GM19438 (cell line): ENCODE results near the gene SUCLG2.

Experiments used
- ATAC-seq: cut with Tn5 transposase; IDR thresholded peaks from one replicate; pipeline ENCODE4 v1.9.1; 2021; ENCODE audit warnings: low read depth; ENCODE audit not compliant: unreplicated experiment

The SUCLG2 gene

DNA sequence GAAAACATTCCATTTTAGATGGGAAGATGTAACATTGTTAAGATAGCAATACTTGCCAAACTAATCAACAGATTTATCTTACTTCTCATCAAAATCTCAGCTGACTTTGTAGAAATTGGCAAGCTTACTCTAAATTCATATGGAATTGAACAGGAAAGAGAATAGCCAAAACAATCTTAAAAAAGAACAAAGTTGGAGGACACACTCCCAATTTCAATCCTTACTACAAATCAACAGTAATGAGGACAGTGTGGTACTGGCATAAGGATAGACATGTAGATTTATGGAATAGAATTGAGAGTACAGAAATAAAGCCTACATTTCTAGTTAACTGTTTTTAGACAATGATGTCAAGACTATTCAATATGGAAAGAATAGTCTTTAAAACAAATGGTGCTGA is 308.3 kb downstream of the SUCLG2 start:
- ATAC-seq, result no peak

DNA sequence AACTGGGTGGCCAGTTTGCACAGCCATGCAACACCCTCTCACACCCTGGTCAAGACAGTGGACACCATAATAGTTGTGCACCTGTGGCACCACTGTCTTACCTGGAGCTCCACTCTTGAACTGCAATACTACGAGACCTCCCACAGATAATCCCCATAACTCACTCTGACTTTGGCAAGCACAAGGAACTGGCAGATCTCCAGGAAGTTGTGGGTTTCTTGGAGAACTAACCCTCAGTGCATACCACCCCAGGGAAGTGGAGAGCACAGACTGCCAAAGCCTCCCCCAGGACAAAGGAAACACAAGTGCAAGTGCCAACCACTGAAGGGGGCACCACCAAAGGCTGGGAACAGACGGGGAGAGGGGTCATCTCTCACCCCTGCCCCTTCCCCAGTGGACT is 318.6 kb downstream of the SUCLG2 start:
- ATAC-seq, result no peak

DNA sequence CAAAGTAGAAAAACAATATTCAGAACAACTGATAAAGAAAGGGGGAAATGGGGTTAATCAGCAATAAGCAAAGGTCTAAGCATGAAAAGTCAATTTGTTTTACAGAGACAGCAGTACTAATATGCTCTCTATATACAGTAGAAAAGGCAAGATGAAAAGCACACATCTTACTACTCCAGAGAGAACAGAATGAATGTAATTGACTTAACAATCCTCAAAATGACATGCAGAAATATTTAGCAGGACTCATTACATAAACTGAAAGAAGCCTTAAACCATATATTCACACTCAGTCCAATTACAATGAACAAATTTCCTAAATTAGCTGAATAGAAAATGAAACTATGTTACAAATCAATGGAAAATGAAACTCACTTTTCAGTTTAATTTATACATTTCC is 319.8 kb downstream of the SUCLG2 start:
- ATAC-seq, result no peak

DNA sequence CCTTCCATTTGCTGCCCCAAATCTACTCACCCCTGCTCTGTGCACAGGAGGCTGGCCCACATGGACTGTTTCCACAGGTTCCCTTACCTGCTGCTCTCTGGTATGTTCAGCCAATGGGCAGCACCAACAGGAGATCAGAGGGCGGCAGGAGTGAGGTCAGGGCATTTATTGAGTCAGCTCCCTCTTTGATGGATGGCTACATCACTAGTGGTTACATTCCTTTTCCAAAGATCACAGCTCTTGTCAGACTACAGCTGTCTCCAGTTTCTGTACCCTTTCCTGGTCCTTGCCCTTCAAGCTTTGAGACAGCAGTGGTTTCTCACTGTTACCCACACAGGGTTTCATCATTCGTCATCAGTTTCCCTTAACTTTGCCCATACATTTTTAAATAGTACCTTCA is 325.1 kb downstream of the SUCLG2 start:
- ATAC-seq, result no peak

DNA sequence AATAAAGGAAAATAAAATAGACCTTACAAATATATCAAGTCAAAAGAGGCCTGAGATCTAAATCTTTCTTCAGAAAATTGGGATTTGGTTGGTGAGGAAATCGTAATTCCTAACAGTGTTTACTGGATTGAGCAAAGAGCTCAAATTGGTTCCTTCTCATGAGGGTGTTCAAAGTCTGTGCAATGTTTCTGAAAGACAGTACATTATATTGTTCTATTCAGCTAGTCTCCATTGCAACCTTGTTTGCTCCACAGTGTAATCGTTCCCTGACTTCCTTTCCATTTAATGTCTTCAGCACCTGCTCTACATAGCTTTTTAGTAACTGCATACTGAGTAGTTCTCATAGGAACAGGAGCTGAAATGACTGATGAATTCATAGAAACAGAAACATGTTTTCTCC is 326.8 kb downstream of the SUCLG2 start:
- no peak for ATAC-seq

DNA sequence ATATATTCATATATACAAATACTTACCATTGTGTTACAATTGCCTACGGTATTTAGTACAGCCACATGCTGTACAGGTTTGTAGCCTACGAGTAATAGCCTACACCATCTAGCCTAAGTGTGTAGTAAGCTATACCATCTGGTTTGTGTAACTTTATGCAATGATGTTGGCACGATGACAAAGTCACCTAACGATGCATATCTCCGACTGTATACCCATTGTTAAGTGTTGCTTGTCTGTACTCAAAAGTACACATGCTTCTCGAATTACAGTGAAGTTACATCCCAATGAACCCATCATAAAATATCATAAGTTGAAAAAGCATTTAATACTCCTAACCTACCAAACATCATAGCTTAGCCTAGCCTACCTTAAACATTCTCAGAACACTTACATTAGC is 329.2 kb downstream of the SUCLG2 start:
- no peak for ATAC-seq
